PC-3 (cell line): ENCODE data around the gene CERK. TPM values are rescaled to one million over a fixed set of nuclear protein-coding genes. Genes with fewer than 3 reads are reported as not detected.

Experiments
- ATAC-seq: fragments of 200-7000 bp; cut with Tn5 transposase; 2 replicates; pipeline ENCODE4 v1.9.1; 2020; ENCODE audit warnings: mild to moderate bottlenecking, moderate library complexity
- BruUV-seq: library from RNA; stranded (reverse); fragments of 400-500 nt; replicated peaks from 2 replicates; lab custom pipeline; 2021; lab: Mats Ljungman, UMichigan
- CTCF ChIA-PET: fragments of 300-600 bp; sonication (Branson Sonifier 250); formaldehyde crosslinking; loops from one replicate; lab custom pipeline; 2022; ENCODE audit warnings: antibody characterized with exemption; lab: Charles Lee
- POLR2A ChIA-PET: fragments of 300-600 bp; sonication (Branson Sonifier 250); formaldehyde crosslinking; loops from one replicate; lab custom pipeline; 2022; ENCODE audit warnings: antibody characterized with exemption; ENCODE audit not compliant: unreplicated experiment; lab: Charles Lee
- DNase-seq: peaks from one replicate; pipeline ENCODE4 v3.0.0-alpha.2; 2015
- H2AFZ ChIP-seq: fragments of 300-600 bp; sonication (generic); 2 replicates; pipeline ENCODE4 v1.6.0; 2016; ENCODE audit warnings: antibody characterized with exemption, low read length
- H3F3A ChIP-seq: fragments of 300-600 bp; sonication (generic); one replicate; pipeline ENCODE4 v1.6.0; 2017; ENCODE audit warnings: antibody characterized with exemption, low read length, control low read depth, mild to moderate bottlenecking; ENCODE audit not compliant: unreplicated experiment
- H3K27ac ChIP-seq: fragments of 300-600 bp; sonication (generic); 2 replicates; pipeline ENCODE4 v1.5.1; 2016; ENCODE audit warnings: mild to moderate bottlenecking, low read length
- H3K27me3 ChIP-seq: fragments of 300-600 bp; sonication (generic); 2 replicates; pipeline ENCODE4 v1.6.1; 2016; ENCODE audit warnings: low read length, mixed read lengths
- H3K36me3 ChIP-seq: fragments of 300-600 bp; sonication (generic); 2 replicates; pipeline ENCODE4 v1.6.1; 2016; ENCODE audit warnings: low read depth, mixed run types, low read length, mixed read lengths
- H3K4me1 ChIP-seq: fragments of 300-600 bp; sonication (generic); 2 replicates; pipeline ENCODE4 v1.5.1; 2016; ENCODE audit warnings: low read length; ENCODE audit not compliant: insufficient read depth
- H3K4me2 ChIP-seq: fragments of 300-600 bp; sonication (generic); 2 replicates; pipeline ENCODE4 v1.6.0; 2016; ENCODE audit warnings: low read length
- H3K4me3 ChIP-seq: fragments of 300-600 bp; sonication (generic); 2 replicates; pipeline ENCODE4 v1.5.1; 2016; ENCODE audit warnings: mild to moderate bottlenecking, low read length, mixed read lengths
- H3K79me2 ChIP-seq: fragments of 300-600 bp; sonication (generic); 2 replicates; pipeline ENCODE4 v1.6.1; 2017; ENCODE audit warnings: low read length, mixed read lengths
- H3K9ac ChIP-seq: fragments of 300-600 bp; sonication (generic); 2 replicates; pipeline ENCODE4 v1.6.0; 2016; ENCODE audit warnings: mild to moderate bottlenecking, low read length
- H3K9me2 ChIP-seq: fragments of 300-600 bp; sonication (generic); replicated peaks from 2 replicates; pipeline ENCODE4 v1.6.1; 2016; ENCODE audit warnings: mixed run types, low read length, mixed read lengths
- H3K9me3 ChIP-seq: fragments of 300-600 bp; sonication (generic); 2 replicates; pipeline ENCODE4 v1.6.1; 2016; ENCODE audit warnings: low read length, mixed read lengths
- H4K20me1 ChIP-seq: fragments of 300-600 bp; sonication (generic); 2 replicates; pipeline ENCODE4 v1.6.1; 2016; ENCODE audit warnings: low read length, mixed read lengths
- EZH2 ChIP-seq: fragments of 300-600 bp; sonication (generic); IDR thresholded peaks from one replicate; pipeline ENCODE4 v1.6.1; 2017; ENCODE audit warnings: antibody characterized with exemption, mild to moderate bottlenecking, low read length; ENCODE audit not compliant: unreplicated experiment
- EZH2phosphoT487 ChIP-seq: fragments of 300-600 bp; sonication (generic); IDR thresholded peaks from 2 replicates; pipeline ENCODE4 v1.6.1; 2018; ENCODE audit warnings: mild to moderate bottlenecking, antibody characterized with exemption, low read length, borderline replicate concordance
- intact Hi-C: fragments of 100-400 bp; cut with micrococcal nuclease; formaldehyde crosslinking; loops from 2 replicates; pipeline ENCODE4 v1.9.0; 2023
- total RNA-seq: library from RNA; depleted of rRNA; stranded (reverse); fragments of >200 nt; gene quantifications from 2 replicates; pipeline ENCODE4 v1.2.3, GENCODE V29; 2014
- TF ChIP-seq, protein P1 (sequence below): fragments of 300-600 bp; sonication (generic); conservative IDR thresholded peaks from 2 replicates; pipeline ENCODE4 v1.5.1; 2017; ENCODE audit warnings: antibody characterized with exemption, low read depth, mild to moderate bottlenecking, low read length

The CERK gene
- total RNA-seq, 1 experiment from 2014 or later: 21.6 TPM

DNA sequence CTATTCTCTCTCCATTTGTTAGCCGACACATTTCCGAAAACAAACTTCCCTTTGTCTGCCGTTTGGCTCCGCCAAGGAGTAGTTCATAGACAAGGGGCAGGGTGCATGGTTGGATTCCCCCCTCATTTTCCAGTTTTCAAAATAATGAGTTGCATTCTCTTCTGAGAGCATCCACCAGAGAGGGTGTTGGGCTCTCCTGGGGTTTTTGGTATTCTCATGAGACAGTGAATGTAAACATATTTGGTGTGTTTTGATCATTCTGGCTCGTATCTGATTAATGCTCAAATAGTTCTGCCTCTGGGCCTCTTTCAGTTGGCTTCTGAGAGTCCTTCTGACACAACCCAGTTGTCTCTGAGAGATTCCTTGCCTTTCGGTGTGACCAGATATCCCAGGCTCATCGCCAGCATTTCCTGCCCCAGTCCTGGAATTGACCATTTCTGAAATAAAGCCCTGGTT is 96.2 kb downstream of the CERK start:
- ATAC-seq: no peak
- no peaks in the 10 kb centered on the region for H3K9me2 ChIP-seq
- no peak overlapping the region for H2AFZ ChIP-seq
- H3K27ac ChIP-seq: no peak overlapping the region
- intact Hi-C loops: no loop called here
- POLR2A ChIA-PET: no interaction called here
- H4K20me1 ChIP-seq: no peaks in the 10 kb centered on the region
- H3K27me3 ChIP-seq: no peaks in the 10 kb centered on the region
- H3K4me1 ChIP-seq: no peaks in the 10 kb centered on the region
- no peak for DNase-seq
- no peaks in the 10 kb centered on the region for H3K9me3 ChIP-seq
- no peak for TF ChIP-seq EZH2phosphoT487
- no peak for TF ChIP-seq EZH2
- TF ChIP-seq, protein P1, sequence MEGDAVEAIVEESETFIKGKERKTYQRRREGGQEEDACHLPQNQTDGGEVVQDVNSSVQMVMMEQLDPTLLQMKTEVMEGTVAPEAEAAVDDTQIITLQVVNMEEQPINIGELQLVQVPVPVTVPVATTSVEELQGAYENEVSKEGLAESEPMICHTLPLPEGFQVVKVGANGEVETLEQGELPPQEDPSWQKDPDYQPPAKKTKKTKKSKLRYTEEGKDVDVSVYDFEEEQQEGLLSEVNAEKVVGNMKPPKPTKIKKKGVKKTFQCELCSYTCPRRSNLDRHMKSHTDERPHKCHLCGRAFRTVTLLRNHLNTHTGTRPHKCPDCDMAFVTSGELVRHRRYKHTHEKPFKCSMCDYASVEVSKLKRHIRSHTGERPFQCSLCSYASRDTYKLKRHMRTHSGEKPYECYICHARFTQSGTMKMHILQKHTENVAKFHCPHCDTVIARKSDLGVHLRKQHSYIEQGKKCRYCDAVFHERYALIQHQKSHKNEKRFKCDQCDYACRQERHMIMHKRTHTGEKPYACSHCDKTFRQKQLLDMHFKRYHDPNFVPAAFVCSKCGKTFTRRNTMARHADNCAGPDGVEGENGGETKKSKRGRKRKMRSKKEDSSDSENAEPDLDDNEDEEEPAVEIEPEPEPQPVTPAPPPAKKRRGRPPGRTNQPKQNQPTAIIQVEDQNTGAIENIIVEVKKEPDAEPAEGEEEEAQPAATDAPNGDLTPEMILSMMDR: no peak
- H3F3A ChIP-seq: no peaks in the 10 kb centered on the region
- no peak overlapping the region for H3K4me3 ChIP-seq
- no TSS peak for BruUV-seq
- no peaks in the 10 kb centered on the region for H3K36me3 ChIP-seq
- H3K4me2 ChIP-seq: no peak overlapping the region
- CTCF ChIA-PET: no interaction called here
- no peaks in the 10 kb centered on the region for H3K79me2 ChIP-seq
- no peak overlapping the region for H3K9ac ChIP-seq

DNA sequence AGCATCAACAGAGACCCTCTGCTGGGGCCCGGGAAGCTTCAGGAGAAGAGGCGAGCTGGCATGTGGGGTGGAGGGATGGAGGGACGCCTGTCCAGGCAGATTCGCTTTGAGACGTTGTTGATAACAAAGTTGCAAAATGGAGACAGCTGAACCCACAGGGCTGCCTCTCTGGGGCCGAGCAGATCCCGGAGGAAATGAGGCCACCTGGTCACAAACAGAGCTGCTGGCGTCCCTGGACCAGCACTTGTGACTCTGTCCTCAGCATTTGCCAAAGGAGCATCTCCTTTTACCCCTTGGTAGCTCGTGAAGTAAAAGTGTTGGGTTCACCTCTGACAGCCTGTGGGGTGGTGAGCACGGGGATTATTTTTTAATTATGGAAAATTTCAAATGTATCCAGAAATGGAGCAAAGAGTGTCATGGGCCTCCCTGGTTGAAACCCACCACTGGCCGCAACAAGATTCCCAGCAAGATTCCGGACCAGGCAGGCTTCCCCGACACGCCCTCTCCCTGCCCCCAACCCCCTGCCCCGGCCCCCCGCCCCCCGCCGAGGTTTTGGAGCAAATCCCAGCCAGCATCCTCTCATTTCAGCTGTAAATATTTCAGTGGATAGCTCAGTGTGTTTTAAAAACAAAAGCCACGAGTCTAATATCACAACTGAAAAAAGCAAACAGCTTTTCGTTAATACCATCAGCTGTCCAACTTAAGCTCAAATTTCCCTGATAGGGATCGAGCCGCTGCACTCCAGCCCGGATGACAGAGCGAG is 97.6 kb downstream of the CERK start:
- TF ChIP-seq, protein P1: no peak
- TF ChIP-seq EZH2phosphoT487 (no peak), EZH2 (no peak)
- CTCF ChIA-PET: no interaction called here
- no peak for ATAC-seq
- no TSS peak for BruUV-seq
- H2AFZ ChIP-seq: no peak overlapping the region
- H3K9me2 ChIP-seq: no peaks in the 10 kb centered on the region
- no peak overlapping the region for H3K9ac ChIP-seq
- no peaks in the 10 kb centered on the region for H3F3A ChIP-seq
- H3K27me3 ChIP-seq: no peaks in the 10 kb centered on the region
- no peak for DNase-seq
- no peak overlapping the region for H3K4me2 ChIP-seq
- H4K20me1 ChIP-seq: no peaks in the 10 kb centered on the region
- no peaks in the 10 kb centered on the region for H3K9me3 ChIP-seq
- H3K79me2 ChIP-seq: no peaks in the 10 kb centered on the region
- intact Hi-C loops: no loop called here
- H3K27ac ChIP-seq: no peak overlapping the region
- H3K4me1 ChIP-seq: no peaks in the 10 kb centered on the region
- H3K4me3 ChIP-seq: no peak overlapping the region
- POLR2A ChIA-PET: no interaction called here
- H3K36me3 ChIP-seq: no peaks in the 10 kb centered on the region

DNA sequence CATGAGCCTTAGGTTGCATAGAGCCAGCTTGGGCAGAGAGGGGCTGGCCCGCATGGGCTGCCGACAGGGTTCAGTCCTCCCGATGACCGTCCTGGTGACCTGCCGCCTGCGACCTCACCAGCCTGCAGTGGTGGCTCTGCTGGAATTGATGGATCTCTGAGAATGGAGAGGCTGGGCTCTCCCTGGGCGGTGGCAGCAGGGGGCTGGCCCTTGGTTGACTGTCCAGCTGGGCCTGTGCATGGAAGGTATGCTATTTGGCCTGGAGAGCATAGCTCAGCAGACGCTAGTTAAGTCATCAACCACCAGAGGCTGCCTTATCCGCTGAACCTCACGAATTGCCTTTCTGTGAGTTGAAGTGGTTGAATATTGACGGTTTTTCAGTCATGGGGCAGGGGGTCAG is 98.2 kb downstream of the CERK start:
- TF ChIP-seq EZH2: no peak
- TF ChIP-seq EZH2phosphoT487: no peak
- TF ChIP-seq, protein P1: no peak
- no peak for ATAC-seq
- Histone ChIP-seq H3K4me2 (no peak overlapping the region), H3K9me3 (no peaks in the 10 kb centered on the region), H2AFZ (no peak overlapping the region), H4K20me1 (no peaks in the 10 kb centered on the region), H3K27ac (no peak overlapping the region), H3F3A (no peaks in the 10 kb centered on the region), H3K9me2 (no peaks in the 10 kb centered on the region), H3K4me1 (no peaks in the 10 kb centered on the region), H3K79me2 (no peaks in the 10 kb centered on the region), H3K27me3 (no peaks in the 10 kb centered on the region), H3K36me3 (no peaks in the 10 kb centered on the region), H3K9ac (no peak overlapping the region), H3K4me3 (no peak overlapping the region)
- BruUV-seq: no TSS peak
- POLR2A ChIA-PET: no interaction called here
- intact Hi-C loops: no loop called here
- CTCF ChIA-PET: no interaction called here
- DNase-seq: no peak
